Fibroblast of lung (primary cell): ENCODE results near the gene PRELID1. TPM values are rescaled to one million over a fixed set of nuclear protein-coding genes. Genes with fewer than 3 reads are reported as not detected.

Experiments
- DNase-seq, 2 donors: peaks; one replicate each; pipeline versions ENCODE4 v3.0.0 to v3.0.0-alpha.2; 2010; ENCODE audit warnings: low read depth in 2 of 2
- H2AFZ ChIP-seq: 2 replicates; pipeline ENCODE4 v1.5.1; 2012; ENCODE audit warnings: low read length, control low read depth, inconsistent platforms
- H3K27ac ChIP-seq: 2 replicates; pipeline ENCODE4 v1.5.1; 2011; ENCODE audit warnings: low read length, control low read depth; ENCODE audit not compliant: insufficient read depth
- H3K27me3 ChIP-seq: 2 replicates; pipeline ENCODE4 v1.5.1; 2011; ENCODE audit warnings: mild to moderate bottlenecking, low read length; ENCODE audit not compliant: control insufficient read depth, insufficient read depth
- H3K36me3 ChIP-seq: 2 replicates; pipeline ENCODE4 v1.5.1; 2011; ENCODE audit warnings: low read length; ENCODE audit not compliant: control insufficient read depth, insufficient read depth
- H3K4me1 ChIP-seq: 2 replicates; pipeline ENCODE4 v1.5.1; 2011; ENCODE audit warnings: low read length; ENCODE audit not compliant: control insufficient read depth, insufficient read depth; ENCODE audit errors: extremely low read depth
- H3K4me2 ChIP-seq: 2 replicates; pipeline ENCODE4 v1.5.1; 2011; ENCODE audit warnings: low read length, control low read depth; ENCODE audit not compliant: insufficient read depth; ENCODE audit errors: extremely low read depth
- H3K4me3 ChIP-seq, 4 experiments: fragments of 200-600 bp in 1 of 4; sonication (generic) in 1 of 4; replicated peaks in 1 of 4; 2 replicates each; pipeline ENCODE4 v1.5.1; 2011 to 2016; ENCODE audit warnings: low read length in 4 of 4, low read depth in 3 of 4, mild to moderate bottlenecking in 3 of 4, control low read depth in 2 of 4, inconsistent platforms in 1 of 4, mixed read lengths in 1 of 4; ENCODE audit not compliant: insufficient read depth in 1 of 4; ENCODE audit errors: control extremely low read depth in 1 of 4
- H3K79me2 ChIP-seq: 2 replicates; pipeline ENCODE4 v1.5.1; 2012; ENCODE audit warnings: mild to moderate bottlenecking, low read length, inconsistent platforms; ENCODE audit not compliant: control insufficient read depth, insufficient read depth
- H3K9ac ChIP-seq: 2 replicates; pipeline ENCODE4 v1.5.1; 2011; ENCODE audit warnings: mild to moderate bottlenecking, low read length, control low read depth; ENCODE audit not compliant: insufficient read depth
- H3K9me3 ChIP-seq: 2 replicates; pipeline ENCODE4 v1.5.1; 2012; ENCODE audit warnings: low read depth, low read length; ENCODE audit not compliant: control insufficient read depth, insufficient read depth
- H4K20me1 ChIP-seq: 2 replicates; pipeline ENCODE4 v1.5.1; 2011; ENCODE audit warnings: low read length; ENCODE audit not compliant: control insufficient read depth, insufficient read depth; ENCODE audit errors: extremely low read depth
- EZH2 ChIP-seq: IDR thresholded peaks from 2 replicates; pipeline ENCODE4 v1.5.1; 2012; ENCODE audit warnings: low read length, control low read depth, mild to moderate bottlenecking; ENCODE audit errors: missing control alignments
- polyA plus RNA-seq, 2 donors: library from polyadenylated mRNA; depleted of rRNA in 1 of 2; stranded (reverse) in 1 of 2; unstranded in 1 of 2; fragments of >200 nt; gene quantifications; 2 replicates each; pipeline ENCODE4 v1.2.1, GENCODE V29; 2011 to 2012; ENCODE audit warnings: missing spikeins in 1 of 2
- total RNA-seq: library from RNA; depleted of rRNA; stranded (reverse); fragments of >200 nt; gene quantifications from 2 replicates; pipeline ENCODE4 v1.2.1, GENCODE V29; 2014
- TF ChIP-seq, protein P1 (sequence below), 2 donors: IDR thresholded peaks in 1 of 2; conservative IDR thresholded peaks in 1 of 2; 1 replicate in 1 of 2; 2 replicates in 1 of 2; pipeline ENCODE4 v1.5.1; 2011 to 2012; ENCODE audit warnings: low read length in 2 of 2, control low read depth in 1 of 2, inconsistent platforms in 1 of 2, low read depth in 1 of 2, mild to moderate bottlenecking in 1 of 2

The PRELID1 gene
- total and polyA plus RNA-seq, 2 donors (not counting 1 experiment from before 2014, with no cell fraction given): 64.2 to 145 TPM

DNA sequence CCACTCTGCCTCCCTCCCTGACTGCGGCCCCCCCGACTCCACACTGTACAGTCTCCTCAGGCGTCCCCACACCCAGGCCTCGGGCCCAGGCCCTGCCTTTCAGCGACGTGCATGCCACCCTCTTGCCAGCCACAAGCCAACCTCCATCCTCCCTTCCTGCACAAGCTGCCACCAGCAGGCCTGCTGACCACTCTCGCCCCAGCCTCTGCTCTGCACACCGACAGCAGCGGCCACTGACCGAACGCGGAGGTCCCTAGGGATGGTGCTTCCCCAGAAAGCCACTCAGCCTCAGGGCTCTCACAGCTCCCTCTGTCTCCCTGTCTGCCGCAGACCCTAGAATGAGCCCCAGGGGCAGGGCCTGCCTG is 29.3 kb downstream of the PRELID1 start:
- Histone ChIP-seq H3K4me3 (no peak overlapping the region), H3K27me3 (no peaks in the 10 kb centered on the region), H3K27ac (no peak overlapping the region), H3K79me2 (no peaks in the 10 kb centered on the region), H4K20me1 (no peaks in the 10 kb centered on the region), H3K4me2 (no peak overlapping the region), H3K4me1 (peaks cover 2% of the 10 kb centered on the region), H3K9me3 (no peaks in the 10 kb centered on the region), H2AFZ (no peak overlapping the region), H3K36me3 (peaks cover 40% of the 10 kb centered on the region), H3K9ac (no peak overlapping the region)
- no peak for DNase-seq
- no peak for TF ChIP-seq EZH2
- TF ChIP-seq, protein P1, sequence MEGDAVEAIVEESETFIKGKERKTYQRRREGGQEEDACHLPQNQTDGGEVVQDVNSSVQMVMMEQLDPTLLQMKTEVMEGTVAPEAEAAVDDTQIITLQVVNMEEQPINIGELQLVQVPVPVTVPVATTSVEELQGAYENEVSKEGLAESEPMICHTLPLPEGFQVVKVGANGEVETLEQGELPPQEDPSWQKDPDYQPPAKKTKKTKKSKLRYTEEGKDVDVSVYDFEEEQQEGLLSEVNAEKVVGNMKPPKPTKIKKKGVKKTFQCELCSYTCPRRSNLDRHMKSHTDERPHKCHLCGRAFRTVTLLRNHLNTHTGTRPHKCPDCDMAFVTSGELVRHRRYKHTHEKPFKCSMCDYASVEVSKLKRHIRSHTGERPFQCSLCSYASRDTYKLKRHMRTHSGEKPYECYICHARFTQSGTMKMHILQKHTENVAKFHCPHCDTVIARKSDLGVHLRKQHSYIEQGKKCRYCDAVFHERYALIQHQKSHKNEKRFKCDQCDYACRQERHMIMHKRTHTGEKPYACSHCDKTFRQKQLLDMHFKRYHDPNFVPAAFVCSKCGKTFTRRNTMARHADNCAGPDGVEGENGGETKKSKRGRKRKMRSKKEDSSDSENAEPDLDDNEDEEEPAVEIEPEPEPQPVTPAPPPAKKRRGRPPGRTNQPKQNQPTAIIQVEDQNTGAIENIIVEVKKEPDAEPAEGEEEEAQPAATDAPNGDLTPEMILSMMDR (conservative IDR thresholded peaks at IDR 0.05 in 1 of 2, IDR thresholded peaks at IDR 0.05 in 1 of 2; ENCODE audit: low read depth in 1 of 2, low read length in 2 of 2): no peak

DNA sequence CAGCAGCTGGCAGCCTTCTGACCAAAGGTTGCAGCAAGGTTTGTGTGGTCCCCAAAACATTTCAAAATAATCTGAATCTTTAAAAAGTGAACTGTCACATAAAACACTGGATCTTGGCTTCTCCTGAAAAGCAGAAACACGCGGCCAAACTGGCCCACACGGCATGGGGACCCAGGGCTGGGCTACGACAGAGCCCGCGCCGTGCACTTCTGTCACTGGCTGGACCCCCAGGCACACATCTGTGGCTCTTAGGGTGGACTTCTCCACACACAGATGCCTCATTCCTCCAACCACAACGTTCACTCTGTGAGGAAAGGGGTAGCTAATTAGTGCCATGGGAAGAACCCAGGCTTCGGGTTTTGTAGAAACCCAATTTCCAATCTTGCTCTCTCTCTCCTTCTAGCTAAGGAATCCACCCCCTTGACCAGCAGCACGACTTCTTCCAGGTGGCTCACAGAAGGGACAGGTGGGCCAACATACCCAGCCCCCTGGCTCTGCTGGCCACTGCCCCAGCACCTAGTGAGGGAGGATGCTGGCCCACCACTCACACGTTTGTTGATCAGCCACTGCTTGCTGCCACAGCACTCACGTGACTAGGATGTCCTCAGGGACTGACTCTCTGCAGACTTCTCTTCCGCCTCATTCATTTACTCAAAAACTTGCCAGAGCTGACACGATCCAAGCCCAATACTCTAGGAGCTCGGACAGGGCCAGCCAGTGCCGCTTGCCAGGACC is 30.0 kb downstream of the PRELID1 start:
- Histone ChIP-seq H3K9ac (no peak overlapping the region), H2AFZ (no peak overlapping the region), H3K36me3 (peaks cover 42% of the 10 kb centered on the region), H3K79me2 (no peaks in the 10 kb centered on the region), H3K4me2 (no peak overlapping the region), H4K20me1 (no peaks in the 10 kb centered on the region), H3K27me3 (no peaks in the 10 kb centered on the region), H3K4me1 (no peaks in the 10 kb centered on the region), H3K9me3 (no peaks in the 10 kb centered on the region), H3K27ac (no peak overlapping the region), H3K4me3 (no peak overlapping the region)
- no peak for DNase-seq
- TF ChIP-seq, protein P1 (conservative IDR thresholded peaks at IDR 0.05 in 1 of 2, IDR thresholded peaks at IDR 0.05 in 1 of 2; ENCODE audit: low read depth in 1 of 2, low read length in 2 of 2): no peak
- no peak for TF ChIP-seq EZH2

DNA sequence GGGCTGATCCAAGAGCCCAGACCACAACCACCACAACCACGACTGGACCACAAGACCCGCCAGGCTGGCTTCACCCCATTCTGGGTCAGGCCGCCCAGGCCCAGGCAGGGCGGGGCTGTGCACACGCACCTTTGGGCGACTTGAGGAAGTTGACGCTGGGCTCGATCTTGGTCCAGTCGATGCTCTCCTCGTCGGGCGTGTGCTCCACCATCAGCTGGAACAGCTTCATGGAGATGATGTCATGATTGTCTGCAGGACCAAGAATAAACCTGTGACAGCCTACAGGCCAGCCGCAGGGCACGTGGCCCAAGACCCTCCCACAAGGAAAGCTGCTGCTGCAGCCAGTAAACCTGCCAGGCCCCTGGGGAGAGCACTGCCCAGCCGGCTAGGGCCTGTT is 30.6 kb downstream of the PRELID1 start:
- Histone ChIP-seq H3K4me2 (no peak overlapping the region), H4K20me1 (no peaks in the 10 kb centered on the region), H3K4me3 (no peak overlapping the region), H3K27me3 (no peaks in the 10 kb centered on the region), H3K27ac (no peak overlapping the region), H3K9ac (no peak overlapping the region), H2AFZ (no peak overlapping the region), H3K79me2 (peaks cover 2% of the 10 kb centered on the region), H3K9me3 (no peaks in the 10 kb centered on the region), H3K4me1 (no peaks in the 10 kb centered on the region), H3K36me3 (peaks cover 43% of the 10 kb centered on the region)
- DNase-seq: no peak
- TF ChIP-seq EZH2: no peak
- TF ChIP-seq, protein P1 (conservative IDR thresholded peaks at IDR 0.05 in 1 of 2, IDR thresholded peaks at IDR 0.05 in 1 of 2; ENCODE audit: low read depth in 1 of 2, low read length in 2 of 2): no peak
